CD4-positive, alpha-beta T cell treated with Interferon alpha-2 for 1 hour (primary cell): Measurements from ENCODE around the gene GLIPR2.
"Not testable (repeated sequence)": the region's sequence is repeated elsewhere in the genome, so short reads cannot be mapped to it uniquely, and the experiment has no call there.

ENCODE experiments used
- DNase-seq, 2 donors: peaks; one replicate each; pipeline ENCODE4 v3.0.0-alpha.2; 2020 to 2022

Gene GLIPR2

GRCh38 chr9:36136272-36136893, at the start of gene GLIPR2:
TSS of gene GLIPR2 (plus strand) at chr9:36136733. CDS start at chr9:36136779, 46 bp downstream.
- peak; percentile 73 to 84 for DNase-seq

- not testable (repeated sequence) for DNase-seq
Measured at GRCh38 chr9:36087054-36087453, 49.5 kb upstream of the GLIPR2 start.

GRCh38 chr9:36088020-36088419, 48.5 kb upstream of the GLIPR2 start:
- no peak for DNase-seq

GRCh38 chr9:36091026-36091953, 45.2 kb upstream of the GLIPR2 start:
- no peak for DNase-seq

GRCh38 chr9:36092014-36092413, 44.5 kb upstream of the GLIPR2 start:
- DNase-seq: no peak

GRCh38 chr9:36092509-36093215, 43.9 kb upstream of the GLIPR2 start:
- DNase-seq: peak; percentile 46 to 70

- no peak for DNase-seq
Measured at GRCh38 chr9:36093384-36093783, 43.1 kb upstream of the GLIPR2 start.

GRCh38 chr9:36099718-36100117, 36.8 kb upstream of the GLIPR2 start:
- no peak for DNase-seq

- DNase-seq: no peak
Measured at GRCh38 chr9:36100532-36100931, 36.0 kb upstream of the GLIPR2 start.

- no peak for DNase-seq
Measured at GRCh38 chr9:36101916-36102741, 34.4 kb upstream of the GLIPR2 start.

GRCh38 chr9:36102742-36103495, 33.6 kb upstream of the GLIPR2 start:
- peak; percentile 86 to 88 for DNase-seq

GRCh38 chr9:36109071-36109470, 27.5 kb upstream of the GLIPR2 start:
- DNase-seq: no peak

- no peak for DNase-seq
Measured at GRCh38 chr9:36110434-36110833, 26.1 kb upstream of the GLIPR2 start.

- no peak for DNase-seq
Measured at GRCh38 chr9:36112516-36112915, 24.0 kb upstream of the GLIPR2 start.

GRCh38 chr9:36113999-36114398, 22.5 kb upstream of the GLIPR2 start:
- no peak for DNase-seq

GRCh38 chr9:36116593-36116992, 19.9 kb upstream of the GLIPR2 start:
- DNase-seq: no peak

GRCh38 chr9:36118201-36118600, 18.3 kb upstream of the GLIPR2 start:
- no peak for DNase-seq

GRCh38 chr9:36118706-36119105, 17.8 kb upstream of the GLIPR2 start:
- no peak for DNase-seq

- no peak for DNase-seq
Measured at GRCh38 chr9:36119476-36119875, 17.1 kb upstream of the GLIPR2 start.

- DNase-seq: no peak
Measured at GRCh38 chr9:36120705-36121104, 15.8 kb upstream of the GLIPR2 start.

GRCh38 chr9:36121971-36122370, 14.6 kb upstream of the GLIPR2 start:
- DNase-seq: no peak

GRCh38 chr9:36123515-36123914, 13.0 kb upstream of the GLIPR2 start:
- DNase-seq: no peak
